ENCODE measurements around the gene NRIP1.

The NRIP1 gene

GRCh38 chr21:15018382-15018781, 46.4 kb downstream of the NRIP1 start:
- Histone ChIP-seq H3K9me3 (ENCODE audit: insufficient read depth, low read length) (no peaks in the 10 kb centered on the region), H4K20me1 (ENCODE audit: low read depth, low read length) (no peaks in the 10 kb centered on the region), H3K9me2 (replicated peaks; ENCODE audit: insufficient read depth, low read length) (no peaks in the 10 kb centered on the region), H3K4me2 (ENCODE audit: low read depth, low read length, poor library complexity, severe bottlenecking) (no peak overlapping the region), H3F3A (ENCODE audit: insufficient read depth) (no peaks in the 10 kb centered on the region), H3K4me3 (ENCODE audit: insufficient read depth, low read length, poor library complexity, severe bottlenecking) (no peak overlapping the region), H2AFZ (ENCODE audit: low read depth, low read length, severe bottlenecking) (no peak overlapping the region), H3K79me2 (ENCODE audit: insufficient read depth, low read length) (no peaks in the 10 kb centered on the region), H3K27me3 (ENCODE audit: low read length) (no peaks in the 10 kb centered on the region), H3K36me3 (ENCODE audit: low read length) (no peaks in the 10 kb centered on the region), H3K9ac (ENCODE audit: low read length) (no peak overlapping the region), H3K27ac (ENCODE audit: low read depth, low read length) (no peak overlapping the region)
- TF ChIP-seq CTCF (IDR thresholded peaks at IDR 0.05; ENCODE audit: insufficient read depth, low read length, poor library complexity, severe bottlenecking) (no peak), EZH2phosphoT487 (conservative IDR thresholded peaks at IDR 0.05; ENCODE audit: low read length) (no peak)

- Histone ChIP-seq H3K4me2 (ENCODE audit: low read depth, low read length, poor library complexity, severe bottlenecking) (no peak overlapping the region), H3K36me3 (ENCODE audit: low read length) (no peaks in the 10 kb centered on the region), H4K20me1 (ENCODE audit: low read depth, low read length) (no peaks in the 10 kb centered on the region), H3K27me3 (ENCODE audit: low read length) (no peaks in the 10 kb centered on the region), H3K27ac (ENCODE audit: low read depth, low read length) (no peak overlapping the region), H3K9ac (ENCODE audit: low read length) (no peak overlapping the region), H2AFZ (ENCODE audit: low read depth, low read length, severe bottlenecking) (no peak overlapping the region), H3K4me3 (ENCODE audit: insufficient read depth, low read length, poor library complexity, severe bottlenecking) (no peak overlapping the region), H3K9me2 (replicated peaks; ENCODE audit: insufficient read depth, low read length) (no peaks in the 10 kb centered on the region), H3K9me3 (ENCODE audit: insufficient read depth, low read length) (no peaks in the 10 kb centered on the region), H3K79me2 (ENCODE audit: insufficient read depth, low read length) (no peaks in the 10 kb centered on the region), H3F3A (ENCODE audit: insufficient read depth) (no peaks in the 10 kb centered on the region)
- TF ChIP-seq EZH2phosphoT487 (conservative IDR thresholded peaks at IDR 0.05; ENCODE audit: low read length): no peak
- TF ChIP-seq CTCF (IDR thresholded peaks at IDR 0.05; ENCODE audit: insufficient read depth, low read length, poor library complexity, severe bottlenecking): no peak
Measured at GRCh38 chr21:15015622-15016471, 49.0 kb downstream of the NRIP1 start.

- Histone ChIP-seq H3F3A (ENCODE audit: insufficient read depth) (no peaks in the 10 kb centered on the region), H3K4me2 (ENCODE audit: low read depth, low read length, poor library complexity, severe bottlenecking) (no peak overlapping the region), H3K27ac (ENCODE audit: low read depth, low read length) (no peak overlapping the region), H3K79me2 (ENCODE audit: insufficient read depth, low read length) (no peaks in the 10 kb centered on the region), H4K20me1 (ENCODE audit: low read depth, low read length) (no peaks in the 10 kb centered on the region), H3K36me3 (ENCODE audit: low read length) (no peaks in the 10 kb centered on the region), H2AFZ (ENCODE audit: low read depth, low read length, severe bottlenecking) (no peak overlapping the region), H3K9me2 (replicated peaks; ENCODE audit: insufficient read depth, low read length) (no peaks in the 10 kb centered on the region), H3K27me3 (ENCODE audit: low read length) (no peaks in the 10 kb centered on the region), H3K9me3 (ENCODE audit: insufficient read depth, low read length) (no peaks in the 10 kb centered on the region), H3K4me3 (ENCODE audit: insufficient read depth, low read length, poor library complexity, severe bottlenecking) (no peak overlapping the region), H3K9ac (ENCODE audit: low read length) (no peak overlapping the region)
- no peak for TF ChIP-seq CTCF (IDR thresholded peaks at IDR 0.05; ENCODE audit: insufficient read depth, low read length, poor library complexity, severe bottlenecking)
- TF ChIP-seq EZH2phosphoT487 (conservative IDR thresholded peaks at IDR 0.05; ENCODE audit: low read length): no peak
Measured at GRCh38 chr21:15014221-15014620, 50.6 kb downstream of the NRIP1 start.

Measured in SU-DHL-6 (cell line).